HEK293 (cell line): ENCODE measurements around the gene SHROOM1.

ENCODE experiments used
- GLI2 ChIP-seq: fragments of 450-650 bp; formaldehyde crosslinking; IDR thresholded peaks from 2 replicates; pipeline ENCODE4; 2017; ENCODE audit warnings: missing biosample characterization, missing genetic modification characterization, low read depth, borderline replicate concordance
- GLI4 ChIP-seq: fragments of 450-650 bp; formaldehyde crosslinking; IDR thresholded peaks from 2 replicates; pipeline ENCODE4 v1.5.1; 2016; ENCODE audit warnings: missing biosample characterization, missing genetic modification characterization
- GLIS2 ChIP-seq: fragments of 450-650 bp; formaldehyde crosslinking; IDR thresholded peaks from 2 replicates; pipeline ENCODE4 v1.5.1; 2016; ENCODE audit warnings: missing biosample characterization, missing genetic modification characterization
- OVOL3 ChIP-seq: fragments of 450-650 bp; formaldehyde crosslinking; IDR thresholded peaks from 2 replicates; pipeline ENCODE4 v1.5.1; 2016; ENCODE audit warnings: missing biosample characterization, missing genetic modification characterization
- ZFP41 ChIP-seq: fragments of 450-650 bp; formaldehyde crosslinking; IDR thresholded peaks from 2 replicates; pipeline ENCODE4 v1.5.1; 2016; ENCODE audit warnings: missing biosample characterization, missing genetic modification characterization, borderline replicate concordance
- ZNF10 ChIP-seq: fragments of 450-650 bp; formaldehyde crosslinking; IDR thresholded peaks from 2 replicates; pipeline ENCODE4 v1.5.1; 2017; ENCODE audit warnings: missing biosample characterization, missing genetic modification characterization
- ZNF140 ChIP-seq: fragments of 450-650 bp; formaldehyde crosslinking; IDR thresholded peaks from 2 replicates; pipeline ENCODE4 v1.5.1; 2016; ENCODE audit warnings: missing biosample characterization, missing genetic modification characterization
- ZNF2 ChIP-seq: fragments of 450-650 bp; formaldehyde crosslinking; IDR thresholded peaks from 2 replicates; pipeline ENCODE4 v1.5.1; 2016; ENCODE audit warnings: missing biosample characterization, missing genetic modification characterization
- ZNF221 ChIP-seq: fragments of 450-650 bp; formaldehyde crosslinking; IDR thresholded peaks from 2 replicates; pipeline ENCODE4 v1.5.1; 2017; ENCODE audit warnings: missing biosample characterization, missing genetic modification characterization, borderline replicate concordance
- ZNF223 ChIP-seq: fragments of 450-650 bp; formaldehyde crosslinking; IDR thresholded peaks from 2 replicates; pipeline ENCODE4 v1.5.1; 2016; ENCODE audit warnings: missing biosample characterization, missing genetic modification characterization
- ZNF239 ChIP-seq: fragments of 450-650 bp; formaldehyde crosslinking; IDR thresholded peaks from 2 replicates; pipeline ENCODE4 v1.5.1; 2016; ENCODE audit warnings: missing biosample characterization, missing genetic modification characterization
- ZNF248 ChIP-seq: fragments of 450-650 bp; formaldehyde crosslinking; IDR thresholded peaks from 2 replicates; pipeline ENCODE4 v1.5.1; 2017; ENCODE audit warnings: missing biosample characterization, missing genetic modification characterization
- ZNF292 ChIP-seq: fragments of 450-650 bp; formaldehyde crosslinking; IDR thresholded peaks from 2 replicates; pipeline ENCODE4 v1.5.1; 2016; ENCODE audit warnings: low read depth, missing biosample characterization, missing genetic modification characterization, borderline replicate concordance
- ZNF302 ChIP-seq: fragments of 450-650 bp; formaldehyde crosslinking; IDR thresholded peaks from 2 replicates; pipeline ENCODE4 v1.5.1; 2016; ENCODE audit warnings: missing biosample characterization, missing genetic modification characterization, low read depth
- ZNF311 ChIP-seq: fragments of 450-650 bp; formaldehyde crosslinking; IDR thresholded peaks from 2 replicates; pipeline ENCODE4 v1.5.1; 2017; ENCODE audit warnings: missing biosample characterization, missing genetic modification characterization, borderline replicate concordance
- ZNF350 ChIP-seq: fragments of 450-650 bp; formaldehyde crosslinking; IDR thresholded peaks from 2 replicates; pipeline ENCODE4 v1.5.0; 2017; ENCODE audit warnings: missing biosample characterization, mild to moderate bottlenecking, missing genetic modification characterization
- ZNF391 ChIP-seq: fragments of 450-650 bp; formaldehyde crosslinking; IDR thresholded peaks from 2 replicates; pipeline ENCODE4 v1.5.1; 2016; ENCODE audit warnings: low read depth, missing biosample characterization, missing genetic modification characterization, borderline replicate concordance
- ZNF48 ChIP-seq: fragments of 450-650 bp; formaldehyde crosslinking; IDR thresholded peaks from 2 replicates; pipeline ENCODE4 v1.5.1; 2016; ENCODE audit warnings: missing biosample characterization, missing genetic modification characterization
- ZNF549 ChIP-seq: fragments of 450-650 bp; IDR thresholded peaks from 2 replicates; pipeline ENCODE4 v1.5.1; 2018; ENCODE audit warnings: missing biosample characterization, missing genetic modification characterization, mild to moderate bottlenecking, inconsistent platforms, moderate library complexity
- ZNF600 ChIP-seq: fragments of 450-650 bp; formaldehyde crosslinking; IDR thresholded peaks from 2 replicates; pipeline ENCODE4 v1.5.1; 2016; ENCODE audit warnings: missing biosample characterization, missing genetic modification characterization
- ZNF677 ChIP-seq: fragments of 450-650 bp; IDR thresholded peaks from 2 replicates; pipeline ENCODE4 v1.5.0; 2018; ENCODE audit warnings: missing biosample characterization, mild to moderate bottlenecking, missing genetic modification characterization, moderate library complexity
- ZNF701 ChIP-seq: fragments of 450-650 bp; formaldehyde crosslinking; IDR thresholded peaks from 2 replicates; pipeline ENCODE4 v1.5.1; 2016; ENCODE audit warnings: missing biosample characterization, missing genetic modification characterization
- ZNF768 ChIP-seq: fragments of 450-650 bp; formaldehyde crosslinking; IDR thresholded peaks from 2 replicates; pipeline ENCODE4 v1.5.1; 2018; ENCODE audit warnings: missing biosample characterization, mild to moderate bottlenecking, missing genetic modification characterization
- ZNF776 ChIP-seq: fragments of 450-650 bp; formaldehyde crosslinking; IDR thresholded peaks from 2 replicates; pipeline ENCODE4 v1.5.0; 2017; ENCODE audit warnings: missing biosample characterization, missing genetic modification characterization, borderline replicate concordance
- ZNF785 ChIP-seq: fragments of 450-650 bp; formaldehyde crosslinking; IDR thresholded peaks from 2 replicates; pipeline ENCODE4 v1.5.1; 2016; ENCODE audit warnings: missing biosample characterization, missing genetic modification characterization
- ZNF843 ChIP-seq: fragments of 450-650 bp; formaldehyde crosslinking; IDR thresholded peaks from 2 replicates; pipeline ENCODE4 v1.5.1; 2016; ENCODE audit warnings: missing biosample characterization, missing genetic modification characterization
- ZSCAN16 ChIP-seq: fragments of 450-650 bp; formaldehyde crosslinking; IDR thresholded peaks from 2 replicates; pipeline ENCODE4 v1.5.1; 2016; ENCODE audit warnings: missing biosample characterization, missing genetic modification characterization
- ZSCAN23 ChIP-seq: fragments of 450-650 bp; formaldehyde crosslinking; IDR thresholded peaks from 2 replicates; pipeline ENCODE4 v1.5.1; 2016; ENCODE audit warnings: missing biosample characterization, missing genetic modification characterization
- TF ChIP-seq, protein P1 (sequence below): fragments of 450-650 bp; formaldehyde crosslinking; IDR thresholded peaks from 2 replicates; pipeline ENCODE4 v1.5.1; 2016; ENCODE audit warnings: missing biosample characterization, missing genetic modification characterization
- TF ChIP-seq, protein P2 (sequence below): fragments of 450-650 bp; formaldehyde crosslinking; conservative IDR thresholded peaks from 2 replicates; pipeline ENCODE4 v1.5.1; 2016; ENCODE audit warnings: low read depth, missing biosample characterization, missing genetic modification characterization
- TF ChIP-seq, protein P3 (sequence below): IDR thresholded peaks from 2 replicates; pipeline ENCODE4 v1.6.1; 2011; ENCODE audit warnings: mild to moderate bottlenecking, low read depth, low read length, borderline replicate concordance
- TF ChIP-seq, protein P4 (sequence below): fragments of 450-650 bp; formaldehyde crosslinking; IDR thresholded peaks from 2 replicates; pipeline ENCODE4 v1.5.1; 2016; ENCODE audit warnings: missing biosample characterization, missing genetic modification characterization
- TF ChIP-seq, protein P5 (sequence below): sonication (generic); formaldehyde crosslinking; IDR thresholded peaks from 2 replicates; pipeline ENCODE4 v1.8.1; 2022; ENCODE audit warnings: mild to moderate bottlenecking, moderate library complexity, missing genetic modification reagents

Gene SHROOM1

DNA sequence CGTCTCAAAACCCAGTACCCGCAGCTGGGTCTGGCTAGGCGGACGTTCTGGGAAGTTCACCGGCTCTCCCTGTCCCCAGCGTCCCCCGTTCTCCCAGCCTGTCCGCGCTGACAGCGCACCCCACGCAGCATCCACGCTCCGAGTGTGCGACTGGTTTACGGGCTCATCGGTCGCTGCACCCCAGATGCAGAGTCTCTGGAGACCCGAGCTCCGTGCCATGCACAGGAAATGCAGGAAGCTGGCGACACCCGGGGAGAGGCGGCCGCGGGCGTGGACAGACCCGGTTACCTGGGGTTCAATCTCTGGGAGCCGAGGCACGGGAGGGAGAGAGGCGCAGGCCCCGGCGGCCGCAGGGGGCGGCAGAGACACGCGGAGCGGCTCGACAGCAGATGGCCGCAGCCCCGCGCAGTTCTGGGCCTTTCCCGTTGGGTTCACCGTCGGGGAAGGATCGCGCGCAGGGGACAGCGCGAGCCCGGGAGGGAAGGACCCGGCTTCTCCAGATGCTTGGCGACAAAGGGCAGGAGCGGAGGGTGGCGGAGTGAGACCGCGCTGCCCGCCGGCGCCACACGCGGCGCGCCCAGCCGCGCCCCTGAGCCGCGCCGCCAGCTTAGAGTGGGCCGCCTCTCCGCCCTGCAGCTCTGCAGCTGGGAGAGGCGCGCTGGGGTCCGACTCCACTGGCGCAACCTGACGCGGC is 558 bp downstream of the SHROOM1 start (continued):
- TF ChIP-seq ZNF391 (tag by site-specific recombination) (peak; percentile 56; the same call in 1 of the 2 replicates), ZNF701 (tag by site-specific recombination) (no peak), ZNF302 (tag by site-specific recombination) (no peak), GLIS2 (tag by site-specific recombination) (peak; percentile 67; the same call in 1 of the 2 replicates), ZNF10 (tag by site-specific recombination) (no peak), ZNF2 (tag by site-specific recombination) (peak; percentile 82), GLI2 (tag by site-specific recombination) (no peak), ZNF785 (tag by site-specific recombination) (no peak), ZNF223 (tag by site-specific recombination) (no peak), ZNF768 (tag by site-specific recombination) (no peak), GLI4 (peak; percentile 50; the same call in 1 of the 2 replicates), ZNF600 (0 out of 2 replicates have a peak, but pooled peaks have one; percentile 25), ZSCAN16 (tag by site-specific recombination) (no peak), ZSCAN23 (no peak), ZFP41 (no peak), ZNF311 (tag by site-specific recombination) (no peak), ZNF292 (tag by site-specific recombination) (no peak), ZNF350 (tag by site-specific recombination) (no peak), ZNF776 (tag by site-specific recombination) (no peak), ZNF677 (tag by site-specific recombination) (no peak), ZNF549 (tag by site-specific recombination) (no peak), ZNF843 (peak; percentile 33; the same call in 1 of the 2 replicates), ZNF221 (tag by site-specific recombination) (no peak), OVOL3 (tag by site-specific recombination) (no peak), ZNF239 (tag by site-specific recombination) (no peak), ZNF140 (tag by site-specific recombination) (no peak), ZNF48 (tag by site-specific recombination) (no peak), ZNF248 (tag by site-specific recombination) (no peak)
- TF ChIP-seq, protein P1, sequence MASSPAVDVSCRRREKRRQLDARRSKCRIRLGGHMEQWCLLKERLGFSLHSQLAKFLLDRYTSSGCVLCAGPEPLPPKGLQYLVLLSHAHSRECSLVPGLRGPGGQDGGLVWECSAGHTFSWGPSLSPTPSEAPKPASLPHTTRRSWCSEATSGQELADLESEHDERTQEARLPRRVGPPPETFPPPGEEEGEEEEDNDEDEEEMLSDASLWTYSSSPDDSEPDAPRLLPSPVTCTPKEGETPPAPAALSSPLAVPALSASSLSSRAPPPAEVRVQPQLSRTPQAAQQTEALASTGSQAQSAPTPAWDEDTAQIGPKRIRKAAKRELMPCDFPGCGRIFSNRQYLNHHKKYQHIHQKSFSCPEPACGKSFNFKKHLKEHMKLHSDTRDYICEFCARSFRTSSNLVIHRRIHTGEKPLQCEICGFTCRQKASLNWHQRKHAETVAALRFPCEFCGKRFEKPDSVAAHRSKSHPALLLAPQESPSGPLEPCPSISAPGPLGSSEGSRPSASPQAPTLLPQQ (tag by site-specific recombination): no peak; the same call in 1 of the 2 replicates
- TF ChIP-seq, protein P2, sequence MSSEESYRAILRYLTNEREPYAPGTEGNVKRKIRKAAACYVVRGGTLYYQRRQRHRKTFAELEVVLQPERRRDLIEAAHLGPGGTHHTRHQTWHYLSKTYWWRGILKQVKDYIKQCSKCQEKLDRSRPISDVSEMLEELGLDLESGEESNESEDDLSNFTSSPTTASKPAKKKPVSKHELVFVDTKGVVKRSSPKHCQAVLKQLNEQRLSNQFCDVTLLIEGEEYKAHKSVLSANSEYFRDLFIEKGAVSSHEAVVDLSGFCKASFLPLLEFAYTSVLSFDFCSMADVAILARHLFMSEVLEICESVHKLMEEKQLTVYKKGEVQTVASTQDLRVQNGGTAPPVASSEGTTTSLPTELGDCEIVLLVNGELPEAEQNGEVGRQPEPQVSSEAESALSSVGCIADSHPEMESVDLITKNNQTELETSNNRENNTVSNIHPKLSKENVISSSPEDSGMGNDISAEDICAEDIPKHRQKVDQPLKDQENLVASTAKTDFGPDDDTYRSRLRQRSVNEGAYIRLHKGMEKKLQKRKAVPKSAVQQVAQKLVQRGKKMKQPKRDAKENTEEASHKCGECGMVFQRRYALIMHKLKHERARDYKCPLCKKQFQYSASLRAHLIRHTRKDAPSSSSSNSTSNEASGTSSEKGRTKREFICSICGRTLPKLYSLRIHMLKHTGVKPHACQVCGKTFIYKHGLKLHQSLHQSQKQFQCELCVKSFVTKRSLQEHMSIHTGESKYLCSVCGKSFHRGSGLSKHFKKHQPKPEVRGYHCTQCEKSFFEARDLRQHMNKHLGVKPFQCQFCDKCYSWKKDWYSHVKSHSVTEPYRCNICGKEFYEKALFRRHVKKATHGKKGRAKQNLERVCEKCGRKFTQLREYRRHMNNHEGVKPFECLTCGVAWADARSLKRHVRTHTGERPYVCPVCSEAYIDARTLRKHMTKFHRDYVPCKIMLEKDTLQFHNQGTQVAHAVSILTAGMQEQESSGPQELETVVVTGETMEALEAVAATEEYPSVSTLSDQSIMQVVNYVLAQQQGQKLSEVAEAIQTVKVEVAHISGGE: no peak
- TF ChIP-seq, protein P3, sequence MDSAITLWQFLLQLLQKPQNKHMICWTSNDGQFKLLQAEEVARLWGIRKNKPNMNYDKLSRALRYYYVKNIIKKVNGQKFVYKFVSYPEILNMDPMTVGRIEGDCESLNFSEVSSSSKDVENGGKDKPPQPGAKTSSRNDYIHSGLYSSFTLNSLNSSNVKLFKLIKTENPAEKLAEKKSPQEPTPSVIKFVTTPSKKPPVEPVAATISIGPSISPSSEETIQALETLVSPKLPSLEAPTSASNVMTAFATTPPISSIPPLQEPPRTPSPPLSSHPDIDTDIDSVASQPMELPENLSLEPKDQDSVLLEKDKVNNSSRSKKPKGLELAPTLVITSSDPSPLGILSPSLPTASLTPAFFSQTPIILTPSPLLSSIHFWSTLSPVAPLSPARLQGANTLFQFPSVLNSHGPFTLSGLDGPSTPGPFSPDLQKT: no peak
- TF ChIP-seq, protein P4, sequence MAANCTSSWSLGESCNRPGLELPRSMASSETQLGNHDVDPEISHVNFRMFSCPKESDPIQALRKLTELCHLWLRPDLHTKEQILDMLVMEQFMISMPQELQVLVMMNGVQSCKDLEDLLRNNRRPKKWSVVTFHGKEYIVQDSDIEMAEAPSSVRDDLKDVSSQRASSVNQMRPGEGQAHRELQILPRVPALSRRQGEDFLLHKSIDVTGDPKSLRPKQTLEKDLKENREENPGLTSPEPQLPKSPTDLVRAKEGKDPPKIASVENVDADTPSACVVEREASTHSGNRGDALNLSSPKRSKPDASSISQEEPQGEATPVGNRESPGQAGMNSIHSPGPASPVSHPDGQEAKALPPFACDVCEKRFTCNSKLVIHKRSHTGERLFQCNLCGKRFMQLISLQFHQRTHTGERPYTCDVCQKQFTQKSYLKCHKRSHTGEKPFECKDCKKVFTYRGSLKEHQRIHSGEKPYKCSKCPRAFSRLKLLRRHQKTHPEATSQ (tag by site-specific recombination): peak; percentile 33; the same call in 1 of the 2 replicates
- TF ChIP-seq, protein P5, sequence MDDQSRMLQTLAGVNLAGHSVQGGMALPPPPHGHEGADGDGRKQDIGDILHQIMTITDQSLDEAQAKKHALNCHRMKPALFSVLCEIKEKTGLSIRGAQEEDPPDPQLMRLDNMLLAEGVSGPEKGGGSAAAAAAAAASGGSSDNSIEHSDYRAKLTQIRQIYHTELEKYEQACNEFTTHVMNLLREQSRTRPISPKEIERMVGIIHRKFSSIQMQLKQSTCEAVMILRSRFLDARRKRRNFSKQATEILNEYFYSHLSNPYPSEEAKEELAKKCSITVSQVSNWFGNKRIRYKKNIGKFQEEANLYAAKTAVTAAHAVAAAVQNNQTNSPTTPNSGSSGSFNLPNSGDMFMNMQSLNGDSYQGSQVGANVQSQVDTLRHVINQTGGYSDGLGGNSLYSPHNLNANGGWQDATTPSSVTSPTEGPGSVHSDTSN (CRISPR knock-in tag): no peak
